NT2/D1 (cell line): Measurements from ENCODE around the gene LETMD1.

Source experiments
- YY1 ChIP-seq: IDR thresholded peaks from 2 replicates; pipeline ENCODE4 v1.6.1; 2011; ENCODE audit not compliant: insufficient read length, insufficient read depth
- ZNF274 ChIP-seq: IDR thresholded peaks from 2 replicates; pipeline ENCODE4 v1.6.1; 2011; ENCODE audit warnings: mild to moderate bottlenecking, low read depth, low read length

GRCh38 chr12:51017452-51017851 lies 30.7 kb upstream of the LETMD1 start:
- no peak for TF ChIP-seq ZNF274
- TF ChIP-seq YY1 = no peak
